SK-MEL-5 (cell line): ENCODE measurements around the gene NKG7. TPM values are rescaled to one million over a fixed set of nuclear protein-coding genes. Genes with fewer than 3 reads are reported as not detected.

Experiments
- DNase-seq: peaks from one replicate; pipeline ENCODE4 v3.0.0-alpha.2; 2016; ENCODE audit warnings: low read depth, low spot score
- in situ Hi-C: cut with HindIII; loops from 2 replicates; pipeline ENCODE4 v1.10.0; 2016; ENCODE audit warnings: low sequenced_read_pairs, high pct_unique_total_duplicates, low pct_unique_long_range_greater_than_20kb
- total RNA-seq: library from RNA; depleted of rRNA; stranded (reverse); fragments of >200 nt; shearing (Covaris generic); gene quantifications from 2 replicates; pipeline ENCODE4 v1.2.3, GENCODE V29; 2014

NKG7 gene
- total RNA-seq, 1 experiment from 2014 or later, result not detected

- DNase-seq, result no peak
- in situ Hi-C loops, result no loop called here
Measured at GRCh38 chr19:51367255-51367564, 5.2 kb downstream of the NKG7 start.

DNA sequence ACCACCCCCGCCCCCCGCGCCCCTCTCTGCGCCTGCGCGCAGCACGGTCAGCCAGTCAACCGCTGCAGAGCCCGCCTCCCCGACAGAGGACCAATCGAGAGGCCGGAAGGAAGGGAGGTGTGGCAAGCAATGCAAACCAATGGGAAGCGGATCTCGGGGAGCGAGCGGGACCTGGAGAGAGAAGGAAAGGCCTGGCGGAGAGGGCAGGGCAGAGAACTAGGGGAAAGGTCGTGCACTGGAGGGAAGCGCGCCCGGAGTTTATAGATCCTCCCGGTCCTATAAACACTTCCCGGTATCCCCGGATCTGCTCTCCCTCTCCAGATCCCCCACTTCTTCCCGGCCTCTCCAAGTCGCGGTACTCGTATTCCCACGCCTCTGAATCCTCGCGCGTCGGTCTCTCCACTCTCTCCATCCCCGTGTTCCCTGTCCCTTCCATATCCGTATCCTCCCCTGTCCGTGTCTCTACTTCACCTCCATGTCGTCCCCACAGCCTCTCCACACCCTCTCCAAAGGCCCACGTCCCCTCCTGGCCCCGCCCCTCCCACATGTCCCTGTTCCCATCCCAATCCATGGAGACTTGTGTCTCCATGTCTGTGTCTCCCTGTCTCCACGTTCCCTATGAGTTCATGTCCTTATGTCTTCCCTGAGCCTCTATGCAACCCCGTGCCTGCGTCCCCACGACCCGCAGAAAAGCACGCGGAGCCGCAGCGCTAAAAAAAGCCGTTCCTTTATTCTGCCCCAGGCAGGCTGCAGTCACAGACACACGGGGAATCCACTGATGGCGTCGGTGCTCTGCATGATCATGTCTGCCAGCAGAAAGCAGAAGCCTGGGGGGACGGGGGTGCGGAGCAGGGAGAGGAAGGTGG is 5.8 kb downstream of the NKG7 start:
- DNase-seq, result peak; percentile 98
- in situ Hi-C loops, result no loop called here

- no peak for DNase-seq
Measured at GRCh38 chr19:51365965-51366388, 6.5 kb downstream of the NKG7 start, which contains the start of gene ETFB. Gene ETFB (minus strand): TSS chr19:51366388. CDS start chr19:51366326, 62 bp downstream.

GRCh38 chr19:51365211-51365964 is 7.1 kb downstream of the NKG7 start:
- peak; percentile 47 for DNase-seq
- in situ Hi-C loops, result no loop called here

More at GRCh38 chr19:51365965-51366388, 6.5 kb downstream of the NKG7 start, which contains the start of gene ETFB:
- in situ Hi-C loops, result no loop called here

DNA sequence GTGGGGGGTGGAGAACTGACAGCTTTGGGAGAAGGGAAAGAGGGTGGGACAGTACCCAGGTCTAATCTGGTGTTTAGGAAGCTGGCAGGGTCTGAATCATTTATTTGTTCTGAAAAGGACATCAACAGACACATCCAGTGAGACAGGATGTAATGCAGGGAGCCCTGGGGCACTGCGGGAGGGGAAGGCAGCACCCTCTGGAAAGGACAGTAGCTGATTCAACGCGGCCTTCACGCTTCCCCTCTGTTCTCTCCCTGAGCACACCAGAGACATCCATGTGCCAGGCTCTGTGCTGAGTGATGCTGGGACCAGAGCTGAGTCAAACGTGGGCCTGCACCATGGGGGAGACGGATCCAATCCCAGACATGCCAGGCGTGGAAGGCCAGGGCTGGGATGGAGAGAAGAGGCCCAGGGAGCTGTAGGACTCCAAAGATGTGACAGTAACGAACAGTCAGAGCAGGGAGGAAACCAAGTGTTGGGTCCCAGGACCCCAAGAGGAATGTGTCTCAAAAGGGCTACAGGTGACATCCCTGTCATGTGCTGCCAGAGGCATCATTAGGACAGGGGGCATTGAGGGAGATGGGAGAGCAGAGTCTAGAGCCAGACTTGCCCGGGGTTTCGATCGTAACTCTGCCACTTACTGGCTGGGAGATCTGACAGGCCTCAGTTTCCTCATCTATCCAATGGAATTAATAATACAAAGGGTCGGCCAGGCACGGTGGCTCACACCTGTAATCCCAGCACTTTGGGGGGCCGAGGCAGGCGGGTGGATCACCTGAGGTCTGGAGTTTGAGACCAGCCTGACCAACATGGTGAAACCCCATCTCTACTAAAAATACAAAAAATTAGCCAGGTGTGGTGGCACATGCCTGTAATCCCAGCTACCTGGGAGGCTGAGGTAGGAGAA is 8.0 kb downstream of the NKG7 start:
- in situ Hi-C loops, result no loop called here
- peak; percentile 89 for DNase-seq

DNA sequence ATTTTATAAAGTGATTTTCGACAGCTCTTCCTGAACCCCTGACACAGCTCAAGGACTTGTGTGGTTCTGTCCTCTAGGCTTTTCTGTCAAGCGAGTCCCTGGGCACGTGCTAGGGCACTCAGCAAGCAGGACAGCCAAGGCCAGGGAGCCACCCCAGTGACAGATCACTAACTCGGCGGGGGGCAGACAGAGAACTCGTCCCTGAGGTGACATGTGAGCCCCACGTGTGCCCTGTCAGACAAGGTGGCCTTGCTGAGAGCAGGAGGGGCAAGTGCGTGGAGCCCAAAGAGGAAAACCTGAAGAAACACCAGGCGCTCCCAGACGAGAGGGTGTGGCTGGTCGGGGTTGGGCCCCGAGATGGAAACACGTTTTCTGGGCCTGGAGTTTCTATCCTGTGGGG is 11.2 kb downstream of the NKG7 start:
- no peak for DNase-seq
- in situ Hi-C loops, result no loop called here

DNA sequence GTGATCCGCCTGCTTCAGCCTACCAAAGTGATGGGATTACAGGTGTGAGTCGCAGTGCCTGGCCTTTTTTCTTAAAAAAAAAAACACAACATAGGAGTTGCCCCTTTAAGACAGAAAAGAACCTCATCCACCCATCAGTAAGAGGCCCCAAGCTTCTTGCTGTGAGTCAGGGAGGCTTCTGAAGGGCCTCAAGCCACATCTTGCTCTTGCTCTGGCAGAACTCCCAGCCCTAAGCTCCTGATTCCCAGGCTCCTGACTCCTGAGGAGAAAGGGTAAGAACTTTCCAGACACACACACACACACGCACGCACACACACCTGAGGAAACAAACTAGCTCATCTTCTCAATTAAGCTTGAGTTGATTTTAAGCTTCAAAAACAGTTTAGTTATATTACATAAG is 13.2 kb downstream of the NKG7 start:
- DNase-seq, result no peak
- in situ Hi-C loops, result no loop called here

- no peak for DNase-seq
- in situ Hi-C loops, result no loop called here
Measured at GRCh38 chr19:51357952-51358351, 14.5 kb downstream of the NKG7 start.

DNA sequence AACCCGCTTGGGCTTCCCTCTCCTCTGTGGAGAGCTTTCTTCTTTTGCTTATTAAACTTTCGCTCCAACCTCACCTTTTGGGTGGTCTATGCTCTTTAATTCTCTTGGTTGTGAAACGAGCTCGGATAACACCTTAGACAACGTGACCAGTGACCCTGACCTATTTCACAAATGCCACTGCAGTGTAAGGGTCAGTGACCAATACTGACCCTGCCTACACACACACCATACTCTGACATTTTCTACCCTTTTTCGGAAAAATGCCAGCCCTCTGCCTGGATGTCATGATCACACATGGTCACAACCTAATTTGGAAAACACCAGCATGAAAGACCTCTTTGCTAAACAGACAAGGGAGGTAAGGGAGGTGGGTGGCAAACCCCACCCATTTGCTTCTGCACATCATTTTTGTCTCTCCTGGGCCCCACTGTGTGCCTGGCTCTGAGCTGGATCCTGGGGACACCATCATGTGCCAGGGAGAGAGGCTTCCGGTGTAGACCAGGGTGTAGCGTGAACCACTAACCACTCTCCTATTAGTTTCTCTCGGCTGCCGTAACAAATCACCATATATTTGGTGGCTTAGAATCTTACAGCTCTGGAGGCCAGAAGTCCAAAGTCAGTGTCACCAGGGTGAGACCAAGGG is 16.2 kb downstream of the NKG7 start:
- in situ Hi-C loops, result no loop called here

GRCh38 chr19:51354742-51355148 is 17.7 kb downstream of the NKG7 start:
- peak; percentile 90 for DNase-seq
- in situ Hi-C loops, result no loop called here

More for the DNA sequence above, 16.2 kb downstream of the NKG7 start:
- DNase-seq, result no peak

DNA sequence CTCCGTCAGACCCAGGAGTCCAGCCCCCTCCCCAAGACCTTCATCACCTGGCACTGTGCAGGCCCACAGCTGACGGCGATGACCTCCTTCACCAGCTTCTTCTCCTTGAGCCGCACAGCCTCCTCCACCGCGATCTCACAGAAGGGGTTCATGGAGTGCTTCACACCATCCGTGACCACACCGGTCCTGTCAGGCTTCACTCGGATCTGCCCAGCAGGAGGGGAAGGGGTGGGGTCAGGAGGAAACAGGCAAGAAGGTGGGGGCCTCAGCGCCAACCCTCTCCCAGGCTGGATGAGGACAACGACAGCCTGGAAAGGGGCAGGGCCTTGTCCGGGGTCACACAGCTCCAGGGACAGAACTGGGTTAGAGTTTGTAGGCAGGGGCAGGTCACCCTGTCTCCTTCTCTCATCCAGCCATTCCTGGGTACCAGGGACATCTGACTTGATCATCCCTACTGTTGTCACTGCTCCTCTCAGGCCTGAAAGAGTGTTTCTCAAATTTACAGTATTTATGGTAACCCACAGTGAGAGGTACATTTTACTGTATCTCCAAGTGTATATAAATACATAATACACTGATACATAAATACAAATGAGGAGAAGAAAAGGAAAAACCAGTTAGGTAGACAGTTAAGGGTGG is 18.2 kb downstream of the NKG7 start:
- in situ Hi-C loops, result no loop called here
- DNase-seq, result no peak

DNA sequence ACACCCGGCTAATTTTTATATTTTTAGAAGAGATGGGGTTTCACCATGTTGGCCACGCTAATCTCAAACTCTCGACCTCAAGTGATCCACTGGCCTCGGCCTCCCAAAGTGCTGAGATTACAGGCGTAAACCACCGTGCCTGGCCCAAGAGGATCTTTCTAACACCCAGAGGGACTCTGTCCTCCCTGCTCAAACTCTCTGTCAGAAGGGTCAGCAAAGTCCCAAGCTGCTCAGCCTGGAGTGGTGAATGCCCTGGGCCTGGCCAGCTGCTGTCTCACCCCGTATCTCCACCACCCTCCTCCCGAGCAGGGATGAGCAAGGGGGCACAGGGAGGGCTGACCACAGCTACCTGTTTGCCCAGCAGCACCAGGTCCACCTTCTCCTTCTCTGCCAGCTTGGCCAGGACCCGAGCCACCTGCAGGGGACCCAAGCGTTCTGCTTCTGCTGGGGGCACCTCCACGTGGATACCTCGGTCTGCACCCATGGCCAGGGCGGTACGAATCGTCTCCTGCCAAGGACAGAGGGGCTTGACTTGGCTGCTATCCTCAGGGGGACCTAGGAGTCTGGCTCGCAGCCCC is 19.6 kb downstream of the NKG7 start:
- no peak for DNase-seq
- in situ Hi-C loops, result no loop called here

DNA sequence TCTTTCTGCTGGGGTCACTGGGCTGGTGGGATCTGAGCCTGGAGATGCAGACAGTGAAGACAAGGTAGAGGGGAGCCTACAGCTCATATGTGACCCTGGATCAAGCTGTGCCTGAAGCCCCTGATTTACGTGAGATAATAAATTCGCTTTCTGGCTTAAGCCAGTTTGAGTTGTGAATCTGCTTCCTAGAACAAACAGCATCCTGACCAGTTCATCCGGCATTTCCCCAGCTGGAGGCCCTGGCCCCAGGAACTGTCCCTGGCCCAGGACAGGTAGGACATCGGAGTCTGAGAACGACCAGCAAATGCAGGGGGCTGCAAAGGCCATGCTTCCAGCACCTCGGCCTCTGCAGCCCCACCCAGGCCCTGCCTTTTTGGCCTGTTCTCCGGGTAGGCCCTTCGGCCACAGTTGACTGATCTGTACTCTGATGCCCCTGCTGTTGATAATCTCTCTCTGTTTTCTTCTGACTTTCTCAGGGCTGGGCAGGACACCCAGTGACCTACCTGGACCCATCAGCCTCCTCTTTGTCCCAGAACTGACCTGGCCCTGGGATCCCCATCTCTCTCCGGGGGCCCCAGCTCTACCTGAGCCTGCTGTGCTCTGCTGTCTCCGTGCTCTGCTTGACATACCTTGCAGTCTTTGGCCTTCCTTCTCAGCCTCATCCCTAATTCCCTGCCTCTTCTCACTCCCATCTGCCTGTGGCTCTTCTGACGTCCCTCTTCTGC is 21.0 kb downstream of the NKG7 start:
- in situ Hi-C loops, result no loop called here
- no peak for DNase-seq

GRCh38 chr19:51347209-51347928 is 25.1 kb downstream of the NKG7 start:
- no peak for DNase-seq
- in situ Hi-C loops, result no loop called here

- DNase-seq, result no peak
- in situ Hi-C loops, result no loop called here
Measured at GRCh38 chr19:51346742-51347141, 25.7 kb downstream of the NKG7 start.
